GM21737 (cell line): ENCODE results near the gene LIPE.

Experiments used
- ATAC-seq: cut with Tn5 transposase; IDR thresholded peaks from one replicate; pipeline ENCODE4 v1.9.1; 2021; ENCODE audit warnings: mild to moderate bottlenecking, moderate library complexity; ENCODE audit not compliant: unreplicated experiment

LIPE gene

GRCh38 chr19:42386974-42387707 lies 40.0 kb downstream of the LIPE start:
- no peak for ATAC-seq

- ATAC-seq = no peak
Observed at GRCh38 chr19:42380155-42380554, 47.0 kb downstream of the LIPE start.

GRCh38 chr19:42378225-42379215 lies 48.7 kb downstream of the LIPE start:
- ATAC-seq = no peak

GRCh38 chr19:42376177-42376555 lies 51.0 kb downstream of the LIPE start:
- no peak for ATAC-seq

GRCh38 chr19:42375415-42376176 lies 51.6 kb downstream of the LIPE start:
- ATAC-seq = no peak

- no peak for ATAC-seq
Observed at GRCh38 chr19:42374826-42375376, 52.3 kb downstream of the LIPE start.

- no peak for ATAC-seq
Observed at GRCh38 chr19:42370626-42371175, 56.5 kb downstream of the LIPE start.

GRCh38 chr19:42370068-42370520 lies 57.1 kb downstream of the LIPE start:
- ATAC-seq = no peak

GRCh38 chr19:42369433-42370067 lies 57.6 kb downstream of the LIPE start:
- ATAC-seq = no peak

- ATAC-seq = no peak
Observed at GRCh38 chr19:42368765-42369164, 58.4 kb downstream of the LIPE start.

GRCh38 chr19:42368360-42368759 lies 58.8 kb downstream of the LIPE start:
- no peak for ATAC-seq

GRCh38 chr19:42367929-42368328 lies 59.3 kb downstream of the LIPE start:
- ATAC-seq = no peak

- no peak for ATAC-seq
Observed at GRCh38 chr19:42366673-42367072, 60.5 kb downstream of the LIPE start.

- no peak for ATAC-seq
Observed at GRCh38 chr19:42363614-42364346, 63.4 kb downstream of the LIPE start.

- no peak for ATAC-seq
Observed at GRCh38 chr19:42362891-42363440, 64.2 kb downstream of the LIPE start.

- no peak for ATAC-seq
Observed at GRCh38 chr19:42362342-42362741, 64.8 kb downstream of the LIPE start.

GRCh38 chr19:42361545-42361910 lies 65.7 kb downstream of the LIPE start:
- ATAC-seq = no peak

GRCh38 chr19:42360787-42361544 lies 66.2 kb downstream of the LIPE start:
- ATAC-seq = no peak
